AG08395 (cell line): ENCODE data around the gene KLK5.
"Not testable (repeated sequence)": the region's sequence is repeated elsewhere in the genome, so short reads cannot be mapped to it uniquely, and the experiment has no call there.

Experiments
- DNase-seq: peaks from one replicate; pipeline ENCODE4 v3.0.0; 2012; ENCODE audit warnings: mixed read lengths, low spot score

Gene KLK5

GRCh38 chr19:50952910-50953309 is at the start of gene KLK5:
TSS of gene KLK5 (minus strand) at chr19:50953038. CDS start at chr19:50952657, 381 bp downstream.
- DNase-seq, result no peak

GRCh38 chr19:51002089-51002532 is 49.3 kb upstream of the KLK5 start:
- DNase-seq, result no peak

GRCh38 chr19:51001515-51001914 is 48.7 kb upstream of the KLK5 start, which contains the start of gene KLK8:
TSS of gene KLK8 (minus strand) at chr19:51001604. CDS start at chr19:51001167, 437 bp downstream.
- no peak for DNase-seq

- DNase-seq, result no peak
These were observed 48.1 kb upstream of the KLK5 start for GRCh38 chr19:51000981-51001380.

- no peak for DNase-seq
These were observed 47.6 kb upstream of the KLK5 start for GRCh38 chr19:51000426-51000825.

- DNase-seq, result no peak
These were observed 45.8 kb upstream of the KLK5 start for GRCh38 chr19:50998686-50999085.

- DNase-seq, result no peak
These were observed 45.2 kb upstream of the KLK5 start for GRCh38 chr19:50998061-50998460.

GRCh38 chr19:50994129-50994528 is 41.3 kb upstream of the KLK5 start:
- DNase-seq, result no peak

GRCh38 chr19:50992666-50993035 is 39.8 kb upstream of the KLK5 start:
- DNase-seq, result no peak

GRCh38 chr19:50984416-50984815 is 31.6 kb upstream of the KLK5 start:
- DNase-seq, result not testable (repeated sequence)

- DNase-seq, result no peak
These were observed 30.9 kb upstream of the KLK5 start, which contains the start of gene KLK7 for GRCh38 chr19:50983625-50984292. TSS of gene KLK7 (minus strand) at chr19:50983917. CDS start at chr19:50982399, 1,518 bp downstream.

- no peak for DNase-seq
These were observed 29.3 kb upstream of the KLK5 start for GRCh38 chr19:50982186-50982585.

GRCh38 chr19:50981587-50982146 is 28.8 kb upstream of the KLK5 start:
- DNase-seq, result no peak

GRCh38 chr19:50980208-50980607 is 27.4 kb upstream of the KLK5 start:
- no peak for DNase-seq

- no peak for DNase-seq
These were observed 26.9 kb upstream of the KLK5 start for GRCh38 chr19:50979758-50980157.

- DNase-seq, result no peak
These were observed 26.0 kb upstream of the KLK5 start for GRCh38 chr19:50978772-50979390.

- DNase-seq, result no peak
These were observed 24.8 kb upstream of the KLK5 start for GRCh38 chr19:50977626-50978025.

GRCh38 chr19:50975766-50976165 is 22.9 kb upstream of the KLK5 start:
- DNase-seq, result no peak

GRCh38 chr19:50974702-50975556 is 22.1 kb upstream of the KLK5 start:
- DNase-seq, result no peak

GRCh38 chr19:50972795-50973376 is 20.0 kb upstream of the KLK5 start:
- DNase-seq, result no peak

- DNase-seq, result not testable (repeated sequence)
These were observed 17.0 kb upstream of the KLK5 start for GRCh38 chr19:50969810-50970209.

- DNase-seq, result no peak
These were observed 16.5 kb upstream of the KLK5 start, which contains the start of gene KLK6 for GRCh38 chr19:50969413-50969760. TSS of gene KLK6 (minus strand) at chr19:50969591. CDS start at chr19:50968104, 1,487 bp downstream.
